Keratinocyte (primary cell): ENCODE measurements around the gene CTDSP1. TPM values are rescaled to one million over a fixed set of nuclear protein-coding genes. Genes with fewer than 3 reads are reported as not detected.

Experiments
- DNase-seq: peaks from one replicate; pipeline ENCODE4 v3.0.0-alpha.2; 2011; ENCODE audit warnings: low read depth, missing footprints, low spot score
- FAIRE-seq: peaks from 2 replicates; lab custom pipeline; 2011; peaks lifted over from hg19 to GRCh38; lab: Jason Lieb, UNC
- H2AFZ ChIP-seq: 2 replicates; pipeline ENCODE4 v1.6.0; 2012; ENCODE audit warnings: low read length, control low read depth, inconsistent platforms; ENCODE audit not compliant: control insufficient read depth
- H3K27ac ChIP-seq: 2 replicates; pipeline ENCODE4 v1.5.1; 2011; ENCODE audit warnings: low read length; ENCODE audit not compliant: control insufficient read depth, insufficient read depth
- H3K27me3 ChIP-seq: 3 replicates; pipeline ENCODE4 v1.6.0; 2011; ENCODE audit warnings: low read length; ENCODE audit not compliant: control insufficient read depth, insufficient read depth; ENCODE audit errors: extremely low read depth
- H3K36me3 ChIP-seq, 2 experiments: 2 replicates in 1 of 2; 3 replicates in 1 of 2; pipeline ENCODE4 v1.5.1; 2011; ENCODE audit warnings: low read length in 2 of 2, mild to moderate bottlenecking in 1 of 2; ENCODE audit not compliant: control insufficient read depth in 2 of 2, insufficient read depth in 2 of 2; ENCODE audit errors: extremely low read depth in 1 of 2
- H3K4me1 ChIP-seq: 3 replicates; pipeline ENCODE4 v1.5.1; 2011; ENCODE audit warnings: low read length; ENCODE audit not compliant: control insufficient read depth, insufficient read depth; ENCODE audit errors: extremely low read depth
- H3K4me2 ChIP-seq: 3 replicates; pipeline ENCODE4 v1.6.0; 2011; ENCODE audit warnings: low read depth, low read length; ENCODE audit not compliant: control insufficient read depth, insufficient read depth; ENCODE audit errors: extremely low read depth
- H3K4me3 ChIP-seq, 3 experiments: fragments of 200-600 bp in 1 of 3; sonication (generic) in 1 of 3; 2 replicates in 2 of 3; 3 replicates in 1 of 3; pipeline ENCODE4 v1.5.1; 2011 to 2016; ENCODE audit warnings: low read length in 3 of 3, mild to moderate bottlenecking in 3 of 3, control low read depth in 2 of 3, inconsistent platforms in 1 of 3, low read depth in 1 of 3, mixed read lengths in 1 of 3, mixed run types in 1 of 3, moderate library complexity in 1 of 3; ENCODE audit not compliant: control insufficient read depth in 2 of 3, insufficient read depth in 2 of 3; ENCODE audit errors: extremely low read depth in 1 of 3
- H3K79me2 ChIP-seq: 2 replicates; pipeline ENCODE4 v1.6.0; 2012; ENCODE audit warnings: low read length; ENCODE audit not compliant: control insufficient read depth, insufficient read depth
- H3K9ac ChIP-seq: 3 replicates; pipeline ENCODE4 v1.6.0; 2011; ENCODE audit warnings: low read length; ENCODE audit not compliant: control insufficient read depth, insufficient read depth; ENCODE audit errors: extremely low read depth
- H3K9me1 ChIP-seq: 3 replicates; pipeline ENCODE4 v1.6.0; 2011; ENCODE audit warnings: low read length; ENCODE audit not compliant: control insufficient read depth, insufficient read depth; ENCODE audit errors: extremely low read depth
- H3K9me3 ChIP-seq: 2 replicates; pipeline ENCODE4 v1.5.1; 2012; ENCODE audit warnings: low read depth, low read length; ENCODE audit not compliant: control insufficient read depth
- H4K20me1 ChIP-seq: 3 replicates; pipeline ENCODE4 v1.6.0; 2011; ENCODE audit warnings: low read length; ENCODE audit not compliant: control insufficient read depth, insufficient read depth; ENCODE audit errors: extremely low read depth
- EZH2 ChIP-seq: IDR thresholded peaks from one replicate; pipeline ENCODE4 v1.6.1; 2012; ENCODE audit warnings: inconsistent platforms, mild to moderate bottlenecking, low read length, moderate library complexity
- dilution Hi-C: fragments of 300-500 bp; cut with MboI; formaldehyde crosslinking; loops from one replicate; pipeline ENCODE4 v1.7.0; 2020; ENCODE audit warnings: low sequenced_read_pairs; ENCODE audit not compliant: extremely low pct_ligation_motif_present
- polyA plus RNA-seq, 5 experiments: library from polyadenylated mRNA; depleted of rRNA in 3 of 5; stranded (reverse) in 3 of 5; stranded (forward) in 1 of 5; unstranded in 1 of 5; fragments of >200 nt; gene quantifications; 1 replicate in 1 of 5; 2 replicates in 3 of 5; 3 replicates in 1 of 5; pipeline versions ENCODE4 v1.2.1 to v1.2.3, GENCODE V29; 2011 to 2012; ENCODE audit warnings: missing spikeins in 2 of 5, low read depth in 1 of 5, low replicate concordance in 1 of 5
- TF ChIP-seq, protein P1 (sequence below), 3 experiments: IDR thresholded peaks in 1 of 3; conservative IDR thresholded peaks in 1 of 3; optimal IDR thresholded peaks in 1 of 3; 2 replicates in 2 of 3; 3 replicates in 1 of 3; pipeline versions ENCODE3 to v1.5.1; 2011; ENCODE audit warnings: low read length in 3 of 3, mild to moderate bottlenecking in 3 of 3, moderate library complexity in 2 of 3, control low read depth in 1 of 3, inconsistent platforms in 1 of 3; ENCODE audit not compliant: insufficient read depth in 2 of 3; ENCODE audit errors: extremely low read depth in 1 of 3

CTDSP1 gene
- polyA plus RNA-seq, 1 donor (not counting 4 experiments of a cell fraction or from before 2014, with no cell fraction given), result 38.7 TPM

DNA sequence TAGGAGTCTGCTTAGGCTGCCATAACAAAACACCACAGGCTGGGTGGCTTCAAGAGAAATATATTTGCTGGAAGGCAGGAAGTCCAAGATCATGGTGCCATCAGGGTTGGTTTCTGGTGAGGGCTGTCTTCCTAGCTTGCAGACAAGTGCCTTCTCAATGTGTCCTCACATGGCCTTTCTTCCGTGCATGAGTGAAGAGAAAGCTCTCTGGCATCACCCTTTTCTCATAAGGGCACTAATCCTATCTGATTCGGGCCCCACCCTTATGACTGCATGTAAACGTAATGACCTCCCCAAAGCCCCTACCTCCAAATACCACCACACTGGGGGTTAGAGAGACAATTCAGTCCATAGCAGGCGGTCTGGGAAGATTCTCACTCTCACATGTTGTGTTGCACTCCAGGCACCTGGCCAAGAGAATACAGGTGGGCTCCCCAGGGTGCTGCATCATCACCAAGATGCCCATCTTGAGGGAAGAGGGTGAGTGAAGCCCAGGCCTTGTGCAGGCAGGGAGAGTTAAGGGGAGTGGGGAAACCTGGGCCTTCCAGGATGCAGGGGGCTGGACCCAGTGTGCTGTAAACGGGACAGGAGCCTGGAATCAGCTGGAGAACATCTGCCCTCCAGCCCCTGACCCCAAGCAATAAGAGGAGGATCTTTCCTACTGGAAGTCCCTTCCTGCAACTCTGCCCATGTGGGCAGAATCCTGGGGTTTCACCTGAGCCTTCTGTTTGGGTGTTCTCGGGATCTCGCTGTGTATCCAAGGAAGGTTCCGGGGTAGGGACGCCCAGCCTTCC lies 32.9 kb upstream of the CTDSP1 start:
- DNase-seq, result no peak
- Histone ChIP-seq H3K36me3 (no peaks in the 10 kb centered on the region), H2AFZ (no peak overlapping the region), H3K9me3 (no peaks in the 10 kb centered on the region), H3K27ac (no peak overlapping the region), H3K9ac (no peak overlapping the region), H3K4me1 (peaks cover 4% of the 10 kb centered on the region), H3K27me3 (no peaks in the 10 kb centered on the region), H3K9me1 (no peaks in the 10 kb centered on the region), H3K79me2 (no peaks in the 10 kb centered on the region), H3K4me2 (peak overlapping the region; percentile 77), H4K20me1 (no peaks in the 10 kb centered on the region), H3K4me3 (no peak overlapping the region)
- dilution Hi-C loops, result no loop called here
- no peak for FAIRE-seq
- TF ChIP-seq, protein P1, sequence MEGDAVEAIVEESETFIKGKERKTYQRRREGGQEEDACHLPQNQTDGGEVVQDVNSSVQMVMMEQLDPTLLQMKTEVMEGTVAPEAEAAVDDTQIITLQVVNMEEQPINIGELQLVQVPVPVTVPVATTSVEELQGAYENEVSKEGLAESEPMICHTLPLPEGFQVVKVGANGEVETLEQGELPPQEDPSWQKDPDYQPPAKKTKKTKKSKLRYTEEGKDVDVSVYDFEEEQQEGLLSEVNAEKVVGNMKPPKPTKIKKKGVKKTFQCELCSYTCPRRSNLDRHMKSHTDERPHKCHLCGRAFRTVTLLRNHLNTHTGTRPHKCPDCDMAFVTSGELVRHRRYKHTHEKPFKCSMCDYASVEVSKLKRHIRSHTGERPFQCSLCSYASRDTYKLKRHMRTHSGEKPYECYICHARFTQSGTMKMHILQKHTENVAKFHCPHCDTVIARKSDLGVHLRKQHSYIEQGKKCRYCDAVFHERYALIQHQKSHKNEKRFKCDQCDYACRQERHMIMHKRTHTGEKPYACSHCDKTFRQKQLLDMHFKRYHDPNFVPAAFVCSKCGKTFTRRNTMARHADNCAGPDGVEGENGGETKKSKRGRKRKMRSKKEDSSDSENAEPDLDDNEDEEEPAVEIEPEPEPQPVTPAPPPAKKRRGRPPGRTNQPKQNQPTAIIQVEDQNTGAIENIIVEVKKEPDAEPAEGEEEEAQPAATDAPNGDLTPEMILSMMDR (optimal IDR thresholded peaks at IDR 0.05 in 1 of 3, IDR thresholded peaks at IDR 0.05 in 1 of 3, conservative IDR thresholded peaks at IDR 0.05 in 1 of 3; ENCODE audit: extremely low read depth in 1 of 3, insufficient read depth in 2 of 3, low read length in 3 of 3), result no peak
- no peak for TF ChIP-seq EZH2

DNA sequence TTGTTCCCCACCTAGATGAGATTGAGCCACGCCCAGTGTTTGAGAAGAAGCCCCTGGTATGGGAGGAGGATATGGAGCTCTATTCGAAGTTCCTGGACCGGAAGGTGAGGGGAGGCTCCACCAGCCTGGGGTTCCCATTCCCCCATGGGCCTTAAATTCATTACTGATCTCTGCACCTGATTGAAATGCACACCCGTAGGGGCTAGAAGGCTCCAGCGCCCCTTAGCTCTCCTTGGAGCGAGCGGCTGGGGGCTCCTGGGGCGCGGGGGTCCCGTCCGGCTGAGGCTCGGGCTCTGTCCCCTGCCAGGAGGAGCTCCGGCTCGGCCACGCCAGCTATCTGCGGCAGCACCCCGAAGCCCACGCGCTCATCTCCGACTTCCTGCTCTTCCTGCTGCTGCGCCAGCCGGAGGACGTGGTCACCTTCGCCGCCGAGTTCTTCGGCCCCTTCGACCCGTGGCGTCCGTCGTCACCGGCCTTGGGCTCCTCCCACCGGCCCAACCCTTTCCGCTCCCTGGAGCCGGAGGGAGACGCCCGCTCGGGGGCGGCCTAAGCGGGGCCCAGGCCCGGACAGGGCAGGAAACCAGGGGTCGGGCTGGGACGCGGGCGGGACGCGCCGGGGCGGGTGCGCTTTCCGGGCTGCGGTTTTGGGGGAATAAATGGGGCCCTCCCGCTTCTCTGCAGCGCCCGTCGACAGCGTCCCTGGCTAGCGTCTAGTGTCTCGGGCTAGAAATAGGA lies 32.1 kb upstream of the CTDSP1 start:
- TF ChIP-seq EZH2, result no peak
- TF ChIP-seq, protein P1 (optimal IDR thresholded peaks at IDR 0.05 in 1 of 3, IDR thresholded peaks at IDR 0.05 in 1 of 3, conservative IDR thresholded peaks at IDR 0.05 in 1 of 3; ENCODE audit: extremely low read depth in 1 of 3, insufficient read depth in 2 of 3, low read length in 3 of 3), result no peak
- H3K36me3 ChIP-seq, result no peaks in the 10 kb centered on the region
- DNase-seq (no peak), FAIRE-seq (peak; percentile 9)
- H3K27me3 ChIP-seq, result no peaks in the 10 kb centered on the region
- peak overlapping the region; percentile 77 for H3K4me2 ChIP-seq
- H3K4me3 ChIP-seq, result peak overlapping the region; percentile 41 to 66 (median 54)
- H2AFZ ChIP-seq, result peak overlapping the region; percentile 85
- H3K79me2 ChIP-seq, result no peaks in the 10 kb centered on the region
- no peak overlapping the region for H3K27ac ChIP-seq
- no peaks in the 10 kb centered on the region for H3K9me1 ChIP-seq
- peaks cover 4% of the 10 kb centered on the region for H3K4me1 ChIP-seq
- peak overlapping the region; percentile 60 for H3K9ac ChIP-seq
- dilution Hi-C loops, result no loop called here
- H4K20me1 ChIP-seq, result no peaks in the 10 kb centered on the region
- H3K9me3 ChIP-seq, result no peaks in the 10 kb centered on the region
